PC-3 (cell line): ENCODE data around the gene NPB. TPM values are rescaled to one million over a fixed set of nuclear protein-coding genes. Genes with fewer than 3 reads are reported as not detected.

Experiments
- ATAC-seq: fragments of 200-7000 bp; cut with Tn5 transposase; 2 replicates; pipeline ENCODE4 v1.9.1; 2020; ENCODE audit warnings: mild to moderate bottlenecking, moderate library complexity
- BruUV-seq: library from RNA; stranded (reverse); fragments of 400-500 nt; replicated peaks from 2 replicates; lab custom pipeline; 2021; lab: Mats Ljungman, UMichigan
- CTCF ChIA-PET: fragments of 300-600 bp; sonication (Branson Sonifier 250); formaldehyde crosslinking; loops from one replicate; lab custom pipeline; 2022; ENCODE audit warnings: antibody characterized with exemption; lab: Charles Lee
- POLR2A ChIA-PET: fragments of 300-600 bp; sonication (Branson Sonifier 250); formaldehyde crosslinking; loops from one replicate; lab custom pipeline; 2022; ENCODE audit warnings: antibody characterized with exemption; ENCODE audit not compliant: unreplicated experiment; lab: Charles Lee
- DNase-seq: peaks from one replicate; pipeline ENCODE4 v3.0.0-alpha.2; 2015
- H2AFZ ChIP-seq: fragments of 300-600 bp; sonication (generic); 2 replicates; pipeline ENCODE4 v1.6.0; 2016; ENCODE audit warnings: antibody characterized with exemption, low read length
- H3F3A ChIP-seq: fragments of 300-600 bp; sonication (generic); one replicate; pipeline ENCODE4 v1.6.0; 2017; ENCODE audit warnings: antibody characterized with exemption, low read length, control low read depth, mild to moderate bottlenecking; ENCODE audit not compliant: unreplicated experiment
- H3K27ac ChIP-seq: fragments of 300-600 bp; sonication (generic); 2 replicates; pipeline ENCODE4 v1.5.1; 2016; ENCODE audit warnings: mild to moderate bottlenecking, low read length
- H3K27me3 ChIP-seq: fragments of 300-600 bp; sonication (generic); 2 replicates; pipeline ENCODE4 v1.6.1; 2016; ENCODE audit warnings: low read length, mixed read lengths
- H3K36me3 ChIP-seq: fragments of 300-600 bp; sonication (generic); 2 replicates; pipeline ENCODE4 v1.6.1; 2016; ENCODE audit warnings: low read depth, mixed run types, low read length, mixed read lengths
- H3K4me1 ChIP-seq: fragments of 300-600 bp; sonication (generic); 2 replicates; pipeline ENCODE4 v1.5.1; 2016; ENCODE audit warnings: low read length; ENCODE audit not compliant: insufficient read depth
- H3K4me2 ChIP-seq: fragments of 300-600 bp; sonication (generic); 2 replicates; pipeline ENCODE4 v1.6.0; 2016; ENCODE audit warnings: low read length
- H3K4me3 ChIP-seq: fragments of 300-600 bp; sonication (generic); 2 replicates; pipeline ENCODE4 v1.5.1; 2016; ENCODE audit warnings: mild to moderate bottlenecking, low read length, mixed read lengths
- H3K79me2 ChIP-seq: fragments of 300-600 bp; sonication (generic); 2 replicates; pipeline ENCODE4 v1.6.1; 2017; ENCODE audit warnings: low read length, mixed read lengths
- H3K9ac ChIP-seq: fragments of 300-600 bp; sonication (generic); 2 replicates; pipeline ENCODE4 v1.6.0; 2016; ENCODE audit warnings: mild to moderate bottlenecking, low read length
- H3K9me2 ChIP-seq: fragments of 300-600 bp; sonication (generic); replicated peaks from 2 replicates; pipeline ENCODE4 v1.6.1; 2016; ENCODE audit warnings: mixed run types, low read length, mixed read lengths
- H3K9me3 ChIP-seq: fragments of 300-600 bp; sonication (generic); 2 replicates; pipeline ENCODE4 v1.6.1; 2016; ENCODE audit warnings: low read length, mixed read lengths
- H4K20me1 ChIP-seq: fragments of 300-600 bp; sonication (generic); 2 replicates; pipeline ENCODE4 v1.6.1; 2016; ENCODE audit warnings: low read length, mixed read lengths
- CTCF ChIP-seq: fragments of 300-600 bp; sonication (generic); conservative IDR thresholded peaks from 2 replicates; pipeline ENCODE4 v1.5.1; 2017; ENCODE audit warnings: antibody characterized with exemption, low read depth, mild to moderate bottlenecking, low read length
- EZH2 ChIP-seq: fragments of 300-600 bp; sonication (generic); IDR thresholded peaks from one replicate; pipeline ENCODE4 v1.6.1; 2017; ENCODE audit warnings: antibody characterized with exemption, mild to moderate bottlenecking, low read length; ENCODE audit not compliant: unreplicated experiment
- EZH2phosphoT487 ChIP-seq: fragments of 300-600 bp; sonication (generic); IDR thresholded peaks from 2 replicates; pipeline ENCODE4 v1.6.1; 2018; ENCODE audit warnings: mild to moderate bottlenecking, antibody characterized with exemption, low read length, borderline replicate concordance
- intact Hi-C: fragments of 100-400 bp; cut with micrococcal nuclease; formaldehyde crosslinking; loops from 2 replicates; pipeline ENCODE4 v1.9.0; 2023
- total RNA-seq: library from RNA; depleted of rRNA; stranded (reverse); fragments of >200 nt; gene quantifications from 2 replicates; pipeline ENCODE4 v1.2.3, GENCODE V29; 2014

NPB gene
- total RNA-seq, 1 experiment from 2014 or later = 0.07 TPM

- Histone ChIP-seq H3K36me3 (peaks cover 16% of the 10 kb centered on the region; the same call in 1 of the 2 replicates), H3K4me2 (no peak overlapping the region), H3K4me1 (peaks cover 57% of the 10 kb centered on the region), H3K27ac (no peak overlapping the region), H4K20me1 (peaks cover 6% of the 10 kb centered on the region; the same call in 1 of the 2 replicates), H3F3A (peaks cover 22% of the 10 kb centered on the region), H3K9ac (no peak overlapping the region), H3K4me3 (no peak overlapping the region), H3K9me3 (no peaks in the 10 kb centered on the region), H3K27me3 (no peaks in the 10 kb centered on the region), H3K9me2 (no peaks in the 10 kb centered on the region), H2AFZ (no peak overlapping the region), H3K79me2 (peaks cover 51% of the 10 kb centered on the region)
- no peak for TF ChIP-seq EZH2phosphoT487
- TF ChIP-seq CTCF = no peak
- TF ChIP-seq EZH2 = no peak
- BruUV-seq = no TSS peak
- intact Hi-C loops = no loop called here
- CTCF ChIA-PET = no interaction called here
- POLR2A ChIA-PET = interaction anchor here (0.5 to 0.6 kb wide), 2 partner anchors 52 to 126 kb away, joined by 3 to 4 read pairs; no protein-coding TSS in a partner anchor
- ATAC-seq (no peak), DNase-seq (no peak)
Measured at GRCh38 chr17:81865358-81865732, 36.7 kb upstream of the NPB start.

DNA sequence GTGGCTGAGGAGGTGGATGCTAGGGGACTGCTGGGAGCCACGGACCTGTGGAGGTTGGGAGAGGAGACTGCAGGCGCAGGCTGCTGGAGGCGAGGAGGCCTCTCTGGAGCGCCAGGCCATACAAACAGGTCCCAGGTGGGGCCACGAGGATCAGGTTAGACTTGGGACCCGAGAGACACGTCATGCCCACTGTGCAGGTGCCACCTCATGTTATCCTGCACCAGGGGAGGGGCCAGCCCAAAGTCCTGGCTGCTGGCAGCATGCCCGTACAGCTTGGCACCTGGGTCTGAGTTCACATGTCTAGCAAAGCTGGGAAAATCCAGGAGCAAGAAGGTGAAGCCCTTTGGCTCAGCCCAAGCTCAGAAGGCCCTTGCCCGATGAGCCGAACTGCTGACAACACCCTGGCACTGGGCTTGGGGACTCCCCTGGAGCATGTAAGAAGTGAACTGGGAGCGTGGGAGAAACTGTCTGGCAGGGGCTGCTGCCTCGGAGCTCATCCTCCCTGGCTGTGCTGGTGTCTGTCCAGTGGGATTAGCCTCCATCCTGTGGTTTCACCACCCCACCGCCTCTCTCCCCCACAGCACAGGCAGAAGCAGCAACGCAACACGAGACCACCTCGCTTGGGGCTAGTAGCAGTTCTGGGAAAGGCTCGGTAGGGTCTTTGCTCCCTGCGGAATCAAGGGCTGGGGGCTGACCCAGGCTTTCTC lies 36.2 kb upstream of the NPB start:
- no peak overlapping the region for H3K27ac ChIP-seq
- no peaks in the 10 kb centered on the region for H3K9me2 ChIP-seq
- peaks cover 6% of the 10 kb centered on the region; the same call in 1 of the 2 replicates for H4K20me1 ChIP-seq
- ATAC-seq = no peak
- H3F3A ChIP-seq = peaks cover 22% of the 10 kb centered on the region
- POLR2A ChIA-PET = interaction anchor here (0.5 to 0.6 kb wide), 2 partner anchors 51 to 125 kb away, joined by 3 to 4 read pairs; no protein-coding TSS in a partner anchor
- no peaks in the 10 kb centered on the region for H3K27me3 ChIP-seq
- H3K9me3 ChIP-seq = no peaks in the 10 kb centered on the region
- H3K4me3 ChIP-seq = no peak overlapping the region
- intact Hi-C loops = no loop called here
- H3K79me2 ChIP-seq = peaks cover 55% of the 10 kb centered on the region
- H2AFZ ChIP-seq = no peak overlapping the region
- no peak overlapping the region for H3K4me2 ChIP-seq
- H3K36me3 ChIP-seq = peaks cover 16% of the 10 kb centered on the region; the same call in 1 of the 2 replicates
- TF ChIP-seq EZH2phosphoT487 (no peak), CTCF (no peak), EZH2 (no peak)
- no TSS peak for BruUV-seq
- H3K9ac ChIP-seq = no peak overlapping the region
- H3K4me1 ChIP-seq = peaks cover 58% of the 10 kb centered on the region
- peak; percentile 45 for DNase-seq
- CTCF ChIA-PET = no interaction called here
